GM19452 (cell line): ENCODE measurements around the gene LDLRAD3.

Experiments used
- ATAC-seq: cut with Tn5 transposase; IDR thresholded peaks from one replicate; pipeline ENCODE4 v1.9.1; 2021; ENCODE audit not compliant: unreplicated experiment

Gene LDLRAD3

GRCh38 chr11:36192425-36193289, 248.8 kb downstream of the LDLRAD3 start:
- ATAC-seq, result no peak

- ATAC-seq, result no peak
Observed at GRCh38 chr11:36193290-36193619, 249.4 kb downstream of the LDLRAD3 start.

GRCh38 chr11:36193721-36194120, 249.9 kb downstream of the LDLRAD3 start:
- ATAC-seq, result no peak

GRCh38 chr11:36195496-36196354, 251.9 kb downstream of the LDLRAD3 start:
- ATAC-seq, result no peak

- no peak for ATAC-seq
Observed at GRCh38 chr11:36196411-36196998, 252.6 kb downstream of the LDLRAD3 start.

- no peak for ATAC-seq
Observed at GRCh38 chr11:36201411-36201810, 257.5 kb downstream of the LDLRAD3 start.

- ATAC-seq, result no peak
Observed at GRCh38 chr11:36205536-36205935, 261.7 kb downstream of the LDLRAD3 start.

- ATAC-seq, result no peak
Observed at GRCh38 chr11:36210529-36210928, 266.7 kb downstream of the LDLRAD3 start.

- ATAC-seq, result no peak
Observed at GRCh38 chr11:36211761-36212430, 268.0 kb downstream of the LDLRAD3 start.

GRCh38 chr11:36212564-36213392, 268.9 kb downstream of the LDLRAD3 start:
- ATAC-seq, result no peak

- no peak for ATAC-seq
Observed at GRCh38 chr11:36213393-36213840, 269.6 kb downstream of the LDLRAD3 start.

- no peak for ATAC-seq
Observed at GRCh38 chr11:36214480-36214879, 270.6 kb downstream of the LDLRAD3 start.

- no peak for ATAC-seq
Observed at GRCh38 chr11:36214976-36215692, 271.3 kb downstream of the LDLRAD3 start.

- no peak for ATAC-seq
Observed at GRCh38 chr11:36215693-36216060, 271.8 kb downstream of the LDLRAD3 start.

GRCh38 chr11:36216061-36216615, 272.3 kb downstream of the LDLRAD3 start:
- no peak for ATAC-seq

- no peak for ATAC-seq
Observed at GRCh38 chr11:36218283-36218921, 274.5 kb downstream of the LDLRAD3 start.

- no peak for ATAC-seq
Observed at GRCh38 chr11:36219996-36220395, 276.1 kb downstream of the LDLRAD3 start.

- no peak for ATAC-seq
Observed at GRCh38 chr11:36222831-36223635, 279.2 kb downstream of the LDLRAD3 start.
